Neutrophil (primary cell): ENCODE results near the gene ERLEC1.

Source experiments
- H3K27ac ChIP-seq: fragments of 200-600 bp; sonication (generic); 2 replicates; pipeline ENCODE4 v1.5.1; 2016; ENCODE audit warnings: mild to moderate bottlenecking, moderate library complexity
- H3K27me3 ChIP-seq: fragments of 200-600 bp; sonication (generic); 2 replicates; pipeline ENCODE4 v1.6.0; 2016; ENCODE audit warnings: mild to moderate bottlenecking
- H3K36me3 ChIP-seq: fragments of 200-600 bp; sonication (generic); 2 replicates; pipeline ENCODE4 v1.5.1; 2017
- H3K4me1 ChIP-seq, 2 experiments: fragments of 200-600 bp in 1 of 2; sonication (generic) in 1 of 2; 1 replicate in 1 of 2; 2 replicates in 1 of 2; pipeline versions ENCODE4 v1.5.1 to v1.6.1; 2013 to 2016; ENCODE audit warnings: low read depth in 1 of 2, low read length in 1 of 2, mild to moderate bottlenecking in 1 of 2, moderate library complexity in 1 of 2; ENCODE audit not compliant: control insufficient read depth in 1 of 2, insufficient read depth in 1 of 2
- H3K4me3 ChIP-seq, 2 experiments: fragments of 200-600 bp in 1 of 2; sonication (generic) in 1 of 2; 1 replicate in 1 of 2; 2 replicates in 1 of 2; pipeline ENCODE4 v1.5.1; 2013 to 2016; ENCODE audit warnings: low read depth in 1 of 2, low read length in 1 of 2, mild to moderate bottlenecking in 1 of 2, moderate library complexity in 1 of 2
- H3K9me3 ChIP-seq: fragments of 200-600 bp; sonication (generic); 2 replicates; pipeline ENCODE4 v1.5.1; 2016
- TF ChIP-seq, protein P1 (sequence below): fragments of 200-600 bp; sonication (generic); IDR thresholded peaks from 2 replicates; pipeline ENCODE4 v1.5.1; 2016; ENCODE audit warnings: antibody characterized with exemption

The ERLEC1 gene

DNA sequence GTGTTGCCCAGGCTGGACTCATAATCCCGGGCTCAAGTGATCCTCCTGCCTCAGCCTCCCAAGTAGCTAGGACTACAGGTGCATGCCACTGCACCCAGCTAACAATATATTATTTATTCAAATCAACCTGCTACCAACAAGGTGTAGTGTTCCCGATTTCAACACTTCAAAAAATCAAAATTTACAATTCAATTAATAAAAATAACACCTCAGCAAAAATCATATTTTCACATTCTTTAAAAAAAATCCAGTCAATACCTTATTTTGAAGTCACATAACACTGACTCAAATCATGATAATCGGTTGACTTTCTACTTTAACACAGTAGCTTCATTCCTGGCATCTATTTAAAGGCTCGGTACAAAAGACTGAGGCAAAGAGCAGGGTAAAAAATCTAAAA lies 65.7 kb downstream of the ERLEC1 start:
- no peaks in the 10 kb centered on the region for H3K27me3 ChIP-seq
- H3K4me1 ChIP-seq: peaks cover 0 to 2% of the 10 kb centered on the region in 2 experiments
- no peak overlapping the region for H3K4me3 ChIP-seq
- H3K9me3 ChIP-seq: no peaks in the 10 kb centered on the region
- TF ChIP-seq, protein P1, sequence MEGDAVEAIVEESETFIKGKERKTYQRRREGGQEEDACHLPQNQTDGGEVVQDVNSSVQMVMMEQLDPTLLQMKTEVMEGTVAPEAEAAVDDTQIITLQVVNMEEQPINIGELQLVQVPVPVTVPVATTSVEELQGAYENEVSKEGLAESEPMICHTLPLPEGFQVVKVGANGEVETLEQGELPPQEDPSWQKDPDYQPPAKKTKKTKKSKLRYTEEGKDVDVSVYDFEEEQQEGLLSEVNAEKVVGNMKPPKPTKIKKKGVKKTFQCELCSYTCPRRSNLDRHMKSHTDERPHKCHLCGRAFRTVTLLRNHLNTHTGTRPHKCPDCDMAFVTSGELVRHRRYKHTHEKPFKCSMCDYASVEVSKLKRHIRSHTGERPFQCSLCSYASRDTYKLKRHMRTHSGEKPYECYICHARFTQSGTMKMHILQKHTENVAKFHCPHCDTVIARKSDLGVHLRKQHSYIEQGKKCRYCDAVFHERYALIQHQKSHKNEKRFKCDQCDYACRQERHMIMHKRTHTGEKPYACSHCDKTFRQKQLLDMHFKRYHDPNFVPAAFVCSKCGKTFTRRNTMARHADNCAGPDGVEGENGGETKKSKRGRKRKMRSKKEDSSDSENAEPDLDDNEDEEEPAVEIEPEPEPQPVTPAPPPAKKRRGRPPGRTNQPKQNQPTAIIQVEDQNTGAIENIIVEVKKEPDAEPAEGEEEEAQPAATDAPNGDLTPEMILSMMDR: no peak
- H3K27ac ChIP-seq: no peak overlapping the region
- peaks cover 11% of the 10 kb centered on the region for H3K36me3 ChIP-seq

DNA sequence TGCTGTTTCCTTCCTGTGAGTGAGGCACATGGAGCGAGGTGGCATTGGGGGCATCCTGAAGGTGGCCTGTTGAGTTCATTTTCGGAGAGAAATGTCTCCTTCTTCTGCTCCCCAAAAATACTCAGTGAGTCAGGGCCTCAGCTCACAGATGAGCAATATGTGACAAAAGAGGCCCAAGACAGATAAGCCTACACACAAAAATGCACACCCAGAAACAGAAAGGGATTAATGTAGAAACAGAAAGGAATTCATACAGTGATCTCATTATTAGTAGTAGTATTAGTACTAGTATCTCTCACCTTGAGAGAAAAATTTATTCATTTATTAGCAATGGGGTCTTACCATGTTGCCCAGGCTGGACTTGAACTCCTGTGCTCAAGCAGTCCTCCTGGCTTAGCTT lies 67.8 kb downstream of the ERLEC1 start:
- Histone ChIP-seq H3K27me3 (no peaks in the 10 kb centered on the region), H3K27ac (no peak overlapping the region), H3K4me3 (no peak overlapping the region), H3K36me3 (peaks cover 22% of the 10 kb centered on the region), H3K4me1 (no peaks in the 10 kb centered on the region), H3K9me3 (no peaks in the 10 kb centered on the region)
- TF ChIP-seq, protein P1: no peak

GRCh38 chr2:53856272-53856671 lies 69.4 kb downstream of the ERLEC1 start:
- Histone ChIP-seq H3K27ac (no peak overlapping the region), H3K27me3 (no peaks in the 10 kb centered on the region), H3K9me3 (no peaks in the 10 kb centered on the region), H3K4me1 (no peaks in the 10 kb centered on the region), H3K36me3 (peaks cover 23% of the 10 kb centered on the region), H3K4me3 (no peak overlapping the region)
- TF ChIP-seq, protein P1: no peak

DNA sequence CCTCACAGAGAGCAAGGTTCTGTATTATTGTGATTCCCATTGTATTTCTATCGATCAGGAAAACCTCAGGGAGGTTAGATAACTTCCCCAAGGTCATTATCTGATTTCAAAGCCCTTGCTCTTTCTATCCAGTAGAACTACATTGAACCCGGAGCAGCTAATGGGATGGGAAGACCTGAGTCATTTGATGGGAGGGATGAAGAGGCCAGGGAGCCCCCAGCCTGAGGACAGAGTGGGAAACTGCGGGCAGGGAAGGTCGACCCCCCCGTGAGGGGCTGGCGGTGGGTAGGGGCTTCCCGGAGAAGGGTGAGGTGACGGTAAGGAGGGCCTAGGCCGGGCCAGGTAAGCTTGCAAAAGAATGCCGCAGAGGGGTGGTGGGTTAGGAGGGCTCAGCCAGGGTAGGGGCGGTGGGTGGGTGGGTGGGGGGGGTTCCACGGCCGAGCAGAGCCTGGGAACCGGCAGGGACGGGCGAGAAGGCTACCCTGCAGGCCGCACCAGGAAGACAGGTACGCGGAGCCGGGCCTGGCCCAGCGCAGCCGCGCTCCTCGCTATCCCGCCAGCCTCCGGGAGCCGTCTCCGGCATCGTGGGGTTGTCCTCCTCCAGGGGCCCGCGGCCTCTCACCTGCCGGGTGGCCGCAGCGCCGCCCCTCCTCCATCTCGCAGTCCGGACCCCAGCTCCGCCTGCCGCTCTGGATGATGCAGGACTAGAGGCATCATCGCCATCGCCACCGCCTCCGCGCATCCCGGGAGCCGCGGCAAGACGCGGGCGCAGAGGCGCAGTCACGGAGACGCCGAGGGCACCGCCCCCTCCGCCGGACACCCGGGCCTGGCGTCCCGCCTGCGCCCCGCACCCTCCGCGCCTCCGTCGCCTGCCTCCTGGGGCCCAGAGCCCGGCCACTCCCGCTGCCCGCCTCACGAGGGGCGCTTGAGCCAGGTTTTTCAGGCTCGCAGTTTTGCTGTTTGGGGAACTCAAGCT lies 72.7 kb downstream of the ERLEC1 start, which contains the start of gene GPR75:
Gene GPR75 (minus strand): TSS at position 762 of the 976 bp plus-strand sequence. CDS start 5,211 bp downstream, outside the sequence.
- TF ChIP-seq, protein P1: no peak
- no peaks in the 10 kb centered on the region for H3K4me1 ChIP-seq
- H3K27me3 ChIP-seq: no peaks in the 10 kb centered on the region
- peaks cover 27% of the 10 kb centered on the region for H3K36me3 ChIP-seq
- no peaks in the 10 kb centered on the region for H3K9me3 ChIP-seq
- no peak within 1 kb of the TSS for H3K27ac ChIP-seq
- H3K4me3 ChIP-seq: no peak within 1 kb of the TSS

DNA sequence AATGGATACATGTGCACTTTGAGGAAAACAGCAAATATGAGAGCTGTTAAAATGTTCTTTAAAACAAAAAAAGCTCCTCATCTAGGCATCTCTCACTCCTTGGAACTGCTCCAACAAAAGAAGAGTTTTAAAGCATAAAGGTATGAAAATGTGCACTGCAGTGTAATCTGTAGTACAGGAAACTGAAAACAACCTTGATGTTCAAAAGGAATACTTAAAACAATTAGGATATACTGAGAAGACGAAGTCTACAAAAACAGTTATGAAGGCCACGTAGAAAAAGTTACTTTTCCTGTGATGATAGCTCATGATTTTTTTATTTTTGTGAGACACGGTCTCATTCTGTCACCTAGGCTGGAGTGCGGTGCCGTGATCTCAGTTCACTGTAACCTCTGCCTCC lies 75.0 kb downstream of the ERLEC1 start:
- peaks cover 50% of the 10 kb centered on the region for H3K36me3 ChIP-seq
- H3K9me3 ChIP-seq: no peaks in the 10 kb centered on the region
- H3K4me3 ChIP-seq: no peak overlapping the region
- no peak overlapping the region for H3K27ac ChIP-seq
- TF ChIP-seq, protein P1: no peak
- no peaks in the 10 kb centered on the region for H3K4me1 ChIP-seq
- no peaks in the 10 kb centered on the region for H3K27me3 ChIP-seq
